Measurements from ENCODE around the gene SELL. TPM values are rescaled to one million over a fixed set of nuclear protein-coding genes. Genes with fewer than 3 reads are reported as not detected.

SELL gene
- total RNA-seq, 1 donor from 2014 or later: not detected

DNA sequence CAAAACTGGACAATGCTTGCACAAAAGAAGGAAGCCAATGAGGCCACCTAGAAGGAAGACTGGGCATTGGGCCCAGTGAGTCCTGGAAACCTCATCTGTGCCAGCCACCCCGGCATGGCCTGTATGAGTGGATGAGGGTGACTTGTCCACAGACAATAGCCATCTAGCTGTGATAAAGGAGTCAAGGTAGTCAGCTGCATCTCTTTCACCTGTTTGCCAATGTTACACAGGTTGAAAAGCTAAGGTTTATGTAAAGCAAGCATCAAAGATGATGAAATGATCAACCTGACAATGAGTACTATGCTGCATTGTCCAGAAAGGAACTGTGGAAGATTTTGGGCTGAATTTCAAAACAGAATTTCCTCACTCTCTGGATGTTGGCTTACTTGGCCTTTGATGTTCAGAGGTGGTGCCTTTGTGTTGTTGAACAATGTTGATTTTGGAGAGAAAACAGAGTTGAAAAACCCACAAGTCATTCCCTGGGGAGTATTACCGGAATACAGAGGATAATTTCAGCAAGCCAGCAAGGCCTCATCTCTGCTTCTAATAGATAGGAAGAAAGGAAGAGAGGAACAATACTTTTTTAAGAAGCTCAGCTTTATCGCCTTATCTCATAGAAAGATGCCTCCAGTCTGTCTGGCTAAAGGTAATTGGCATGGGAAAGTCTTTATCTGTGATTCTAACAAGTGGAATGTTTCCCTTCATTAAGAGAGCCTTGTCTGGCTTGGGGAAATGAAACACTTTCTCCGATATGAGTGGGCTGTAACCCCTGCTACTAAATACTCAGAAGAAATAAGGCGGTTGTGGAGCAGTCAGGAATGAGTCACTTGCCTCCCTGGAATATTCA, 33.8 kb upstream of the SELL start:
- H3K4me3 ChIP-seq (ENCODE audit: low read depth, low read length): no peak overlapping the region

GRCh38 chr1:169741666-169742394, 30.4 kb upstream of the SELL start:
- H3K4me3 ChIP-seq (ENCODE audit: low read depth, low read length): no peak overlapping the region
- H3K36me3 ChIP-seq (ENCODE audit: control insufficient read depth, insufficient read depth, low read length): no peaks in the 10 kb centered on the region
- no peak for TF ChIP-seq CTCF (IDR thresholded peaks at IDR 0.05; ENCODE audit: insufficient read depth, low read length, poor library complexity, severe bottlenecking)
- no peak for DNase-seq (ENCODE audit: low read depth)
- H3K27me3 ChIP-seq (ENCODE audit: control insufficient read depth, insufficient read depth, low read length): no peaks in the 10 kb centered on the region

More for the DNA sequence above, 33.8 kb upstream of the SELL start:
- TF ChIP-seq CTCF (IDR thresholded peaks at IDR 0.05; ENCODE audit: insufficient read depth, low read length, poor library complexity, severe bottlenecking): no peak
- no peak for DNase-seq (ENCODE audit: low read depth)
- H3K27me3 ChIP-seq (ENCODE audit: control insufficient read depth, insufficient read depth, low read length): no peaks in the 10 kb centered on the region
- no peaks in the 10 kb centered on the region for H3K36me3 ChIP-seq (ENCODE audit: control insufficient read depth, insufficient read depth, low read length)

DNA sequence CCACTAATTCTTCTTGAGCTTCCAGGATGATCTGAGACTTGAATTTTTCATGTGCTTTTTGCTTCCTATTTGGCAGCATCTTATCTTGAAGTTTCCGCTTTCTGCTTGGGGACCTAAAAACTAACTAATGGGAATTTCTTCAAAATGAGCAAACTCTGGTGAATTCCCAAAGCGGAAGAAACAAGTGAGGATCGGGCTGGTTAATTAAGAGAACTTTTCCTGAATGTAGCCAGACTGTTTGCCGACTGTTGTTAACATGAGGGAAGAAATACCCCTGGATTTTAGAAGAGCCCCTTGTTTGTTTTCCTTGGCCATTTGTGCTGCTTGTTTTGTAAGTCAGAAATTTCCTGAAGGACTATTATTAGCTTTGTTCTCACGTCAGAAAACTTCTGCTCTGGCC, 28.6 kb upstream of the SELL start:
- H3K4me3 ChIP-seq (ENCODE audit: low read depth, low read length): no peak overlapping the region
- H3K27me3 ChIP-seq (ENCODE audit: control insufficient read depth, insufficient read depth, low read length): no peaks in the 10 kb centered on the region
- TF ChIP-seq CTCF (IDR thresholded peaks at IDR 0.05; ENCODE audit: insufficient read depth, low read length, poor library complexity, severe bottlenecking): no peak
- DNase-seq (ENCODE audit: low read depth): no peak
- no peaks in the 10 kb centered on the region for H3K36me3 ChIP-seq (ENCODE audit: control insufficient read depth, insufficient read depth, low read length)

DNA sequence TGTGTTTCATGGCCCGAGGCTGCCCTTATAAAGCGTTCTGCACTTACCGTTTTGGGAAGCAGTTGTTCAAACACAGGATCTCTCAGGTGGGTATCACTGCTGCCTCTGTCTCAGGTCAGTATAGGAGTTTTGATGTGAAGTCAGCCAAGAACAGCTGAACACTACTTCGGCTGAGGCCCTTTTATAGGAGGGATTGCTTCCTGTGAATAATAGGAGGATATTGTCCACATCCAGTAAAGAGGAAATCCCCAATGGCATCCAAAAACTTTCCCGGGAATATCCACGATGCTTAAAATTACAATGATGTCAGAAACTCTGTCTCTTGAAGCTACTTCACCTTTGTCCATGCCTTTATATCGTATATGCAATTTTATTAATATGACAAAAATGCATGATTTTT, 22.5 kb upstream of the SELL start, which contains the start of gene SELE:
TSS of gene SELE (minus strand) at position 156 of the 400 bp plus-strand sequence. CDS start 467 bp downstream, outside the sequence.
- no peaks in the 10 kb centered on the region for H3K36me3 ChIP-seq (ENCODE audit: control insufficient read depth, insufficient read depth, low read length)
- DNase-seq (ENCODE audit: low read depth): no peak
- no peak within 1 kb of the TSS for H3K4me3 ChIP-seq (ENCODE audit: low read depth, low read length)
- TF ChIP-seq CTCF (IDR thresholded peaks at IDR 0.05; ENCODE audit: insufficient read depth, low read length, poor library complexity, severe bottlenecking): no peak
- no peaks in the 10 kb centered on the region for H3K27me3 ChIP-seq (ENCODE audit: control insufficient read depth, insufficient read depth, low read length)

- Histone ChIP-seq H3K36me3 (ENCODE audit: control insufficient read depth, insufficient read depth, low read length) (no peaks in the 10 kb centered on the region), H3K27me3 (ENCODE audit: control insufficient read depth, insufficient read depth, low read length) (no peaks in the 10 kb centered on the region), H3K4me3 (ENCODE audit: low read depth, low read length) (no peak overlapping the region)
- DNase-seq (ENCODE audit: low read depth): no peak
- no peak for TF ChIP-seq CTCF (IDR thresholded peaks at IDR 0.05; ENCODE audit: insufficient read depth, low read length, poor library complexity, severe bottlenecking)
Observed at GRCh38 chr1:169731446-169731845, 20.0 kb upstream of the SELL start.
